Measurements from ENCODE around the gene TMEM179.

TMEM179 gene

GRCh38 chr14:104564744-104565679, 39.6 kb downstream of the TMEM179 start:
- no peak for ATAC-seq

GRCh38 chr14:104563742-104564615, 40.6 kb downstream of the TMEM179 start:
- TF ChIP-seq ARNTL (CRISPR knock-in tag; IDR thresholded peaks at IDR 0.05; ENCODE audit: borderline replicate concordance, low read depth) (no peak), ZNF8 (CRISPR knock-in tag; IDR thresholded peaks at IDR 0.05) (no peak), RARB (CRISPR knock-in tag; IDR thresholded peaks at IDR 0.05) (no peak), TOX (CRISPR knock-in tag; IDR thresholded peaks at IDR 0.05; ENCODE audit: borderline replicate concordance) (no peak), ZFP30 (CRISPR knock-in tag; IDR thresholded peaks at IDR 0.05) (no peak), BACH2 (CRISPR knock-in tag; IDR thresholded peaks at IDR 0.05; ENCODE audit: borderline replicate concordance) (no peak), PPARA (CRISPR knock-in tag; IDR thresholded peaks at IDR 0.05; ENCODE audit: borderline replicate concordance) (no peak), ZFP3 (CRISPR knock-in tag; IDR thresholded peaks at IDR 0.05) (no peak), TSHZ2 (CRISPR knock-in tag; IDR thresholded peaks at IDR 0.05) (no peak), ESRRG (CRISPR knock-in tag; IDR thresholded peaks at IDR 0.05) (no peak), POU6F1 (CRISPR knock-in tag; IDR thresholded peaks at IDR 0.05; ENCODE audit: borderline replicate concordance, low read depth) (no peak), CSRNP3 (CRISPR knock-in tag; IDR thresholded peaks at IDR 0.05) (no peak), GLIS3 (CRISPR knock-in tag; IDR thresholded peaks at IDR 0.05) (no peak), ISL1 (CRISPR knock-in tag; IDR thresholded peaks at IDR 0.05) (no peak), TCF4 (CRISPR knock-in tag; IDR thresholded peaks at IDR 0.05; ENCODE audit: borderline replicate concordance) (no peak), ZNF70 (CRISPR knock-in tag; IDR thresholded peaks at IDR 0.05) (no peak), ZC3H10 (CRISPR knock-in tag; IDR thresholded peaks at IDR 0.05) (no peak), ZNF565 (CRISPR knock-in tag; conservative IDR thresholded peaks at IDR 0.05; ENCODE audit: low read depth) (no peak), CREB5 (CRISPR knock-in tag; IDR thresholded peaks at IDR 0.05; ENCODE audit: low read depth) (no peak)
- peak; percentile 91 for ATAC-seq

More at GRCh38 chr14:104564744-104565679, 39.6 kb downstream of the TMEM179 start:
- TF ChIP-seq ISL1 (CRISPR knock-in tag; IDR thresholded peaks at IDR 0.05) (no peak), ZFP3 (CRISPR knock-in tag; IDR thresholded peaks at IDR 0.05) (no peak), CREB5 (CRISPR knock-in tag; IDR thresholded peaks at IDR 0.05; ENCODE audit: low read depth) (no peak), ZNF565 (CRISPR knock-in tag; conservative IDR thresholded peaks at IDR 0.05; ENCODE audit: low read depth) (no peak), ZNF8 (CRISPR knock-in tag; IDR thresholded peaks at IDR 0.05) (no peak), TCF4 (CRISPR knock-in tag; IDR thresholded peaks at IDR 0.05; ENCODE audit: borderline replicate concordance) (no peak)

All from SK-N-SH treated with all-trans-retinoic acid at 6 μM for 48 hours (cell line).